ENCODE results near the gene ADRA2C. TPM values are rescaled to one million over a fixed set of nuclear protein-coding genes. Genes with fewer than 3 reads are reported as not detected.
A peak's percentile ranks its signal among the peaks of the same experiment; 100 is the strongest.

ADRA2C gene
- total RNA-seq, 2 experiments from 2014 or later, result not detected

DNA sequence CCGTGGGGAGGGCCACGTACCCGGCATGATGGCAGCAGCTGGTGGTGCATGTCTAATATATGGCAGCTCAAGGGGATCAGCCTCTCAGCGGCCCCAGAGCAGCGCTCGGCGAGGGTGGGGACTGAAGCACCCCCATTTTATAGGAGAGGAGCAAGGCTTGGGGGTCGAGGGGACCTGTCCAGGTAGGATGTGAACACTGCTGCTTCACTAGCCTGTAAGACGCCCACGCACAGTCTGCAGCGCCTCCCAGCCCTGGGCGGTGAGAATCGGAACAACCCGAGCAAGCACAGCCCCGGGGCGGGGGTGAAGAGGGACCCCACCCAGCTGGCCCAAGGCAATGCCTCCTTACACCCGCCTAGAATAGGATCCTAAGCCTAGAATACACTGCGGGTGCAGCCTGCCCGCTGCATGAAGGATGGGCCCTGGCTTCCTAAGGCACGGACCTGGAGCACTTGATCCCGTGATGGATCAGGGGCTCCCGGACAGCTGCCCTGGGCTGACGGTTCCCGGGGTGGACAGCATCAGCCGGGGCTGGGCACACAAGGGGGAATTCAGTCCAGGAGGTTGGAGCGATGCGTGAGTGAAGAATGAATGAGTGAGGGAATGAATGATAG lies 17.6 kb downstream of the ADRA2C start:
- ChIA-PET CTCF (interaction anchor here (1.4 kb wide), 1 partner anchor 16 kb away, joined by 4 read pairs; no protein-coding TSS in a partner anchor), POLR2A (no interaction called here)
- DNase-seq, result peak; percentile 45
- Mint-ChIP-seq H3K27ac (no peak overlapping the region), H3K4me3 (no peak overlapping the region), H3K36me3 (ENCODE audit: low read depth) (no peaks in the 10 kb centered on the region), H3K9me3 (ENCODE audit: low read depth) (no peaks in the 10 kb centered on the region), H3K4me1 (no peaks in the 10 kb centered on the region), H3K27me3 (peaks cover 2% of the 10 kb centered on the region)
- intact Hi-C loops (cut with DNase I, micrococcal nuclease), result no loop called here
- peak; percentile 52 for ATAC-seq

- DNase-seq (no peak), ATAC-seq (no peak)
- no peaks in the 10 kb centered on the region for H3K4me1 Mint-ChIP-seq
- H3K9me3 Mint-ChIP-seq (ENCODE audit: low read depth), result no peaks in the 10 kb centered on the region
- H3K36me3 Mint-ChIP-seq (ENCODE audit: low read depth), result no peaks in the 10 kb centered on the region
- CTCF ChIA-PET, result interaction anchor here (1.4 to 1.5 kb wide), 2 partner anchors 17 to 20 kb away, joined by 3 to 4 read pairs; no protein-coding TSS in a partner anchor
- peaks cover 2% of the 10 kb centered on the region for H3K27me3 Mint-ChIP-seq
- POLR2A ChIA-PET, result no interaction called here
- intact Hi-C loops (cut with DNase I, micrococcal nuclease), result no loop called here
- H3K4me3 Mint-ChIP-seq, result no peak overlapping the region
- no peak overlapping the region for H3K27ac Mint-ChIP-seq
These were observed 18.5 kb downstream of the ADRA2C start for GRCh38 chr4:3784454-3785291.

DNA sequence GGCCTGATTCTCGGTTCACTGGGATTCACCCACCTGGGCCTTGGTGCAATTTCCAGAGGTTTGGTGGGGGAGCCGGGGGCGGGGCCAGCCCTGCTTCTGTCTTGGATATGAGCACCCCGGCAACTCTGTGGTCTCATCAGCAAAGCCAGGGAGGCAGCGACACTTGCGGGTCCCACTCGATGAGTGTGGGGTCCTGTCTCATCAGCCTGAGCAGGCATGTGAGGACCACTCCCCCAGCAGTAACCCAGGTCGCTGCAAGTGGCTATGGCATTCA lies 19.0 kb downstream of the ADRA2C start:
- H3K4me1 Mint-ChIP-seq, result no peaks in the 10 kb centered on the region
- no peak overlapping the region for H3K27ac Mint-ChIP-seq
- intact Hi-C loops (cut with DNase I, micrococcal nuclease), result no loop called here
- no peaks in the 10 kb centered on the region for H3K36me3 Mint-ChIP-seq (ENCODE audit: low read depth)
- ATAC-seq, result no peak
- ChIA-PET POLR2A (no interaction called here), CTCF (interaction anchor here (1.4 to 1.5 kb wide), 2 partner anchors 18 to 20 kb away, joined by 3 to 4 read pairs; no protein-coding TSS in a partner anchor)
- no peaks in the 10 kb centered on the region for H3K9me3 Mint-ChIP-seq (ENCODE audit: low read depth)
- no peak for DNase-seq
- H3K27me3 Mint-ChIP-seq, result peaks cover 2% of the 10 kb centered on the region
- no peak overlapping the region for H3K4me3 Mint-ChIP-seq

DNA sequence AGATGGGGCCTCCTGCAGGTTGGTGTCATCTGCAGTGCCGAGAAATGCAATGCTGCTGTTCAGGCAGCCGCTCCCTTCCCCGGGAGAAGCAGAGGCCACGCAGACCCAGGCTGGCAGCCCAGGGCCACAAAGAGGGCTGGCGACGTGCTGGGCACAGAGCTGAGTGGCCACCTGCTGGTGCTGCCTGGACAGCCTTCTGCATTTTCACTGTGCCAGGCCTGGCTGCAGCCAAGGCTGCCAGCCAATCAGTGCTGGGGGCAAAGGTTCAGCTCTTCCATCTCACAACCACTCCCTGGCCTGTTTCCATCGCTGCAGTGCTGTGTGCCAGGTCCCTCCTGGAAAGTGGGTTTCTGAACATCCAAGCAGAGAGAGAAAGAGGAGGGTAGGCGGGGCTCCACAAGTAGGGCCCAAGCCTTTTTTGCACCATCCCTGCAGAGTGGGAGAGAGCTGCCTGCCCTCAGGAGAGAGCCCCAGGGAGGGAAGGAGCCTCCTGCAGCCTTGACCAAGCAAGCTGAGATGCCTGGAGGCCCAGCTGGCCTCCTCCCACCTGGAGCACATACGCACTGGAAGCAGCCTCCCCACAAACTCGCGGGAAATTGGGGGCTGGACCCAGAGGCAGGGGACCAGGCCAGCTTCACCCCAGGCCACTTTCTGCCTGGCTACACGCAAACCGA lies 20.1 kb downstream of the ADRA2C start:
- ATAC-seq (no peak), DNase-seq (no peak)
- Mint-ChIP-seq H3K27me3 (peaks cover 7% of the 10 kb centered on the region), H3K9me3 (ENCODE audit: low read depth) (no peaks in the 10 kb centered on the region), H3K27ac (no peak overlapping the region), H3K4me1 (no peaks in the 10 kb centered on the region), H3K4me3 (no peak overlapping the region), H3K36me3 (ENCODE audit: low read depth) (no peaks in the 10 kb centered on the region)
- CTCF ChIA-PET, result interaction anchor here (1.5 kb wide), 1 partner anchor 21 kb away, joined by 3 read pairs; no protein-coding TSS in a partner anchor
- POLR2A ChIA-PET, result no interaction called here
- intact Hi-C loops (cut with DNase I, micrococcal nuclease), result no loop called here

DNA sequence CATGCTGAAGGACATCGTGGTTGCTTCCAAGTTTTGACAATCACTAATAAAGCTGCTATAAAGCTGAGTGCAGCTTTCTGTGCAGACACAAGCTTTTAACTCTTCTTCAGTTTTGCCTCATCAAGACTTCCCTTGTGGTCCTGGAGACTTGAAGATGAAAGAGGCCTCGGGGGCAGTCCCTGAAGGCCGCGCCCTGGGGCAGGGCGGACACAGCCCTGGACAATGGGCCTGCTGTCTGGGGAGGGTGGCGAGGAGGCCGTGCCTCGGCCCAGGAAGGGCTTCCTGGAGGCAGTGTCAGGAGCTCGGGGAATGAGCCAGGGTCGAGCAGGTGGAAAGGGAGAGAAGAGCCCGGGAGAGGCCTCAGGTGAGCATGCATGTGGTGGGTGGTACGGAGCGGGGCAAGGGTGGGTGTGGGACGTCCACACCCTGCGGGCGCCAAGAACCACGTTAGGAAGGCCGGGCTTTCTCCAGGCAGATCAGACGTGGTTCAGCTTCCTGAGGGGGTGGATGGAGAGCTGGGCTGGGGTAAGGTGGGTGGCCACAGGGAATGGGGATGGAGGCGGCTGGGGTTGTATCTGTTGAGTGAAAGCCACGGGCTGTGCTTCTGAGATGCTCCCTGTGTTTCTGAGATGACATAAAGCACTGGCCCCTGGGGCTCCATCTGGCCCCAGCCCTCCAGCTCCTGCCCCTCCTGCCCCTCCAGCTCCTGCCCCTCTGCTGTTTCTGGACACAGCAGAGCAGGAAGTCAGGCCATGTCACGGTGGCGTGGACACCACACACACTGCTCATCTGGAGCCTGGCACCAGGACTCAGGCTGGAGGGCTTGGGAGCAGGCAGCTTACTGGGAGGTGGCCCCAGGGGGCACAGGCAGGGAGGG lies 21.5 kb downstream of the ADRA2C start:
- Mint-ChIP-seq H3K4me1 (no peaks in the 10 kb centered on the region), H3K36me3 (ENCODE audit: low read depth) (no peaks in the 10 kb centered on the region), H3K4me3 (no peak overlapping the region), H3K27me3 (peaks cover 13% of the 10 kb centered on the region), H3K9me3 (ENCODE audit: low read depth) (no peaks in the 10 kb centered on the region), H3K27ac (no peak overlapping the region)
- no peak for ATAC-seq
- no peak for DNase-seq
- intact Hi-C loops (cut with DNase I, micrococcal nuclease), result no loop called here
- ChIA-PET CTCF (no interaction called here), POLR2A (no interaction called here)

DNA sequence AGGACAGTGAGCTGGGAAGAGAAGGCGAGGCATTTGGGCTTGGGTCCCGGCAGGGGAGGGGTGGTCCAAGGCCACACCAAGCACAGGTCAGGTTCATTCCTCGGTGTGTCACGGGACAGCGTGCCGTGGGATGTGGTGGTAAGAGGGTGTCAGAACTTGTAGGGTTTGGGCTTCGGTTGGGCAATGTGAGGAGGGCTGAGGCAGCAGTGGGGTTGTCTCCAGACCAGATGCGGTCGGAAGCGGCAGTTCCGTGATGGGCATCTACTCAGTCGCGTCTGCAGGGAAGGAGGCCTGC lies 22.1 kb downstream of the ADRA2C start:
- ChIA-PET CTCF (no interaction called here), POLR2A (no interaction called here)
- Mint-ChIP-seq H3K4me1 (no peaks in the 10 kb centered on the region), H3K4me3 (no peak overlapping the region), H3K27ac (no peak overlapping the region), H3K36me3 (ENCODE audit: low read depth) (no peaks in the 10 kb centered on the region), H3K9me3 (ENCODE audit: low read depth) (no peaks in the 10 kb centered on the region), H3K27me3 (peaks cover 16% of the 10 kb centered on the region)
- ATAC-seq, result no peak
- DNase-seq, result no peak
- intact Hi-C loops (cut with DNase I, micrococcal nuclease), result no loop called here

DNA sequence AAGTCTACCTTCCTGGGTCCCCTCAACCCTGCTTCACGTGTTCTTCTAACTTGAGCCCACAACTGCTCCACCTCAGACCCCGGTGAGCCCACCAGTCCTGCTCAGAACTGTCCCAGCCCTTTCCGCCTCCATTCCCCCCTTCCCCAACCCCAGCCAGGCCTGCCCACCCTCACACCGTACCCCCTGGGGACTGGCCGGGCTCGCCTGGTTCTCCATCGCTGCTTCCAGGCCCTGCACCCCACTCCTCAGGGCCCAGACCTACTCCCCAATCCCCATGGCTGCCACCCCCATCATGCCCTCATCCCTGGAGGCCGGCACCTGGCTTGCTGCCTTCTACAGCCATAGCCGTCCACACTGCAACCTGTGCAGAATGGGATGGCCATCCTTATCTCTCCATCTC lies 23.4 kb downstream of the ADRA2C start:
- Mint-ChIP-seq H3K27ac (no peak overlapping the region), H3K4me3 (no peak overlapping the region), H3K27me3 (peaks cover 16% of the 10 kb centered on the region), H3K36me3 (ENCODE audit: low read depth) (no peaks in the 10 kb centered on the region), H3K9me3 (ENCODE audit: low read depth) (peaks cover 2% of the 10 kb centered on the region), H3K4me1 (no peaks in the 10 kb centered on the region)
- intact Hi-C loops (cut with DNase I, micrococcal nuclease), result no loop called here
- ATAC-seq (no peak), DNase-seq (no peak)
- ChIA-PET CTCF (no interaction called here), POLR2A (no interaction called here)

- no peak overlapping the region for H3K27ac Mint-ChIP-seq
- H3K9me3 Mint-ChIP-seq (ENCODE audit: low read depth), result peaks cover 5% of the 10 kb centered on the region
- ATAC-seq (no peak), DNase-seq (no peak)
- ChIA-PET POLR2A (no interaction called here), CTCF (no interaction called here)
- H3K36me3 Mint-ChIP-seq (ENCODE audit: low read depth), result no peaks in the 10 kb centered on the region
- H3K4me3 Mint-ChIP-seq, result no peak overlapping the region
- intact Hi-C loops (cut with DNase I, micrococcal nuclease), result no loop called here
- H3K27me3 Mint-ChIP-seq, result peaks cover 16% of the 10 kb centered on the region
- no peaks in the 10 kb centered on the region for H3K4me1 Mint-ChIP-seq
These were observed 23.9 kb downstream of the ADRA2C start for GRCh38 chr4:3790006-3790561.

- ChIA-PET CTCF (no interaction called here), POLR2A (no interaction called here)
- no peak for DNase-seq
- Mint-ChIP-seq H3K4me1 (no peaks in the 10 kb centered on the region), H3K36me3 (ENCODE audit: low read depth) (no peaks in the 10 kb centered on the region), H3K9me3 (ENCODE audit: low read depth) (peaks cover 12% of the 10 kb centered on the region), H3K4me3 (no peak overlapping the region), H3K27ac (no peak overlapping the region), H3K27me3 (peaks cover 15% of the 10 kb centered on the region)
- no peak for ATAC-seq
- intact Hi-C loops (cut with DNase I, micrococcal nuclease), result no loop called here
These were observed 25.1 kb downstream of the ADRA2C start for GRCh38 chr4:3791256-3791655.

- ATAC-seq, result no peak
- ChIA-PET CTCF (interaction anchor here (1.6 kb wide), 1 partner anchor 89 kb away, joined by 4 read pairs; no protein-coding TSS in a partner anchor), POLR2A (no interaction called here)
- Mint-ChIP-seq H3K9me3 (ENCODE audit: low read depth) (peaks cover 16% of the 10 kb centered on the region), H3K36me3 (ENCODE audit: low read depth) (no peaks in the 10 kb centered on the region), H3K4me3 (no peak overlapping the region), H3K4me1 (no peaks in the 10 kb centered on the region), H3K27me3 (peaks cover 15% of the 10 kb centered on the region), H3K27ac (no peak overlapping the region)
- peak; percentile 66 for DNase-seq
- intact Hi-C loops (cut with DNase I, micrococcal nuclease), result no loop called here
These were observed 25.8 kb downstream of the ADRA2C start for GRCh38 chr4:3791910-3792542.

- no peak overlapping the region for H3K27ac Mint-ChIP-seq
- ChIA-PET POLR2A (no interaction called here), CTCF (interaction anchor here (1.6 kb wide), 1 partner anchor 88 kb away, joined by 4 read pairs; no protein-coding TSS in a partner anchor)
- ATAC-seq (no peak), DNase-seq (peak; percentile 30)
- H3K36me3 Mint-ChIP-seq (ENCODE audit: low read depth), result no peaks in the 10 kb centered on the region
- no peak overlapping the region for H3K4me3 Mint-ChIP-seq
- intact Hi-C loops (cut with DNase I, micrococcal nuclease), result no loop called here
- peaks cover 16% of the 10 kb centered on the region for H3K9me3 Mint-ChIP-seq (ENCODE audit: low read depth)
- H3K27me3 Mint-ChIP-seq, result peaks cover 15% of the 10 kb centered on the region
- no peaks in the 10 kb centered on the region for H3K4me1 Mint-ChIP-seq
These were observed 26.6 kb downstream of the ADRA2C start for GRCh38 chr4:3792813-3793212.
